Heart left ventricle (tissue), 16 donors: ENCODE results near the gene CDKN3. TPM values are rescaled to one million over a fixed set of nuclear protein-coding genes. Genes with fewer than 3 reads are reported as not detected.

Experiments
- ATAC-seq, 4 donors: fragments of 200-7000 bp; cut with Tn5 transposase; one replicate each; pipeline ENCODE4 v1.9.1; 2020 to 2022; ENCODE audit warnings: moderate library complexity in 4 of 4, mild to moderate bottlenecking in 3 of 4, moderate number of reproducible peaks in 1 of 4
- DNase-seq, 5 donors: peaks; one replicate each; pipeline ENCODE4 v3.0.0-alpha.2; 2020
- H3K27ac ChIP-seq, 12 donors: fragments of 200-600 bp; sonication (generic) in 4 of 12; one replicate each; pipeline versions ENCODE4 v1.5.0 to v1.8.0; 2016 to 2022; ENCODE audit warnings: mild to moderate bottlenecking in 2 of 12
- H3K27me3 ChIP-seq, 9 donors: fragments of 200-600 bp; sonication (generic) in 2 of 9; one replicate each; pipeline versions ENCODE4 v1.5.1 to v1.8.0; 2016 to 2022; ENCODE audit warnings: mild to moderate bottlenecking in 3 of 9
- H3K36me3 ChIP-seq, 9 donors: fragments of 200-600 bp; sonication (generic) in 2 of 9; one replicate each; pipeline versions ENCODE4 v1.5.0 to v1.8.0; 2018 to 2022; ENCODE audit warnings: mild to moderate bottlenecking in 2 of 9
- H3K4me1 ChIP-seq, 12 donors: fragments of 200-600 bp; sonication (generic) in 4 of 12; one replicate each; pipeline versions ENCODE4 v1.5.0 to v1.8.0; 2016 to 2022; ENCODE audit warnings: mild to moderate bottlenecking in 3 of 12
- H3K4me3 ChIP-seq, 12 donors: fragments of 200-600 bp; sonication (generic) in 4 of 12; one replicate each; pipeline versions ENCODE4 v1.5.0 to v1.8.0; 2017 to 2022; ENCODE audit warnings: mild to moderate bottlenecking in 9 of 12, moderate library complexity in 4 of 12
- H3K9me3 ChIP-seq, 12 donors: fragments of 200-600 bp; sonication (generic) in 4 of 12; one replicate each; pipeline versions ENCODE4 v1.5.0 to v1.8.0; 2016 to 2022; ENCODE audit warnings: mild to moderate bottlenecking in 1 of 12
- POLR2A ChIP-seq, 2 donors: fragments of 450-650 bp; IDR thresholded peaks; one replicate each; pipeline ENCODE4 v1.6.1; 2017; ENCODE audit warnings: antibody characterized with exemption in 2 of 2, mild to moderate bottlenecking in 2 of 2, moderate library complexity in 2 of 2
- WGBS, 4 donors: extraction: QIAGEN DNeasy Blood & Tissue Kit in 2 of 4; methylation state at CpG; one replicate each; pipeline versions ENCODE4 v1.1.5 to v1.1.7; 2013 to 2018; 5-methylcytosine and 5-hydroxymethylcytosine counted together
- intact Hi-C, 10 donors: fragments of 100-400 bp; cut with DNase I; formaldehyde crosslinking; loops; one replicate each; pipeline versions ENCODE4 v1.11.1 to v1.14.2; 2022
- polyA plus RNA-seq, 2 donors: library from polyadenylated mRNA; stranded (reverse); fragments of 200-250 nt; gene quantifications; one replicate each; pipeline ENCODE4 v1.2.3, GENCODE V29; 2013
- total RNA-seq, 9 donors: library from RNA; depleted of rRNA in 2 of 9; stranded (reverse); fragments of >200 nt in 2 of 9; fragmentation: NEBNext Ultra II Directional in 3 of 9; extraction: Animal tissue kit (Norgen Biotek cat#: 25700) in 3 of 9; gene quantifications; one replicate each; pipeline versions ENCODE4 v1.1.0 to v1.2.4, GENCODE V29; 2016 to 2023
- TF ChIP-seq, protein P1 (sequence below), 12 donors: fragments of 200-600 bp; sonication (generic) in 4 of 12; IDR thresholded peaks; one replicate each; pipeline versions ENCODE4 v1.5.0 to v1.8.0; 2018 to 2022; ENCODE audit warnings: antibody characterized with exemption in 12 of 12, mild to moderate bottlenecking in 5 of 12
- donor health status: ischemic (EF 13 %, LVEDD 7.1; RV severe dilation, severe dysfunction).
- donor health status: healthy with polysubstance abuse.
- donor health status: DM: no; HTN: yes; CAD: no.
- donor health status: DM: no; HTN: no; CAD: no.
- donor health status: ischemic (EF 25% LVEDD 6.9; RV normal size, moderate dysfunction).
- donor health status: ischemic (EF 25% LVEDD 5.7; RV mildly dilated, moderate dysfunction).
- donor health status: healthy.
- donor health status: DM: yes; HTN: yes; CAD: no.
- donor health status: ischemic (EF 35%, LVEDD 5.7; RV mildly dilated, moderate dysfunction).
- donor health status: nonischemic (EF 11% LVEDD 7.7; RV severe dilation, severe dysfunction).
- donor health status: DM: yes; HTN: yes; CAD: no.
- donor health status: PGD.
- donor health status: ischemic (EF 29% LVEDD 5.4; RV normal size, mild dysfunction).
- donor health status: nonischemic (EF 23%, LVEDD 6.1; RV moderate dilation, normal function).

CDKN3 gene
- total and polyA plus RNA-seq, 11 donors = 1.9 to 25.5 (median 4.4) TPM

DNA sequence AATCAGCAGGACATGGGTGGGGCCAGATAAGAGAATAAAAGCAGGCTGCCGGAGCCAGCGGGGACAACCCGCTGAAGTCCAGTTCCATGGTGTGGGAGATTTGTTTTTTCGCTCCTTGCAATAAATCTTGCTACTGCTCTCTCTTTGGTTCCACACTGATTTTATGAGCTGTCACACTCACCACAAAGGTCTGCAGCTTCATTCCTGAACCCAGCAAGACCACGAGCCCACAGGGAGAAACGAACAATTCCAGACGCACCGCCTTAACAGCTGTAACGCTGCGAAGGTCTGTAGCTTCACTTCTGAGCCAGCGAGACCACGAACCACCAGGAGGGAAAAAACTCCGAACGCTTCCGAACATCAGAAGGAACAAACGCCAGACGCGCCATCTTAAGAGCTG, 47.2 kb downstream of the CDKN3 start:
- H3K27ac ChIP-seq = no peak overlapping the region
- TF ChIP-seq POLR2A (IDR thresholded peaks at IDR 0.05) = no peak
- TF ChIP-seq, protein P1, sequence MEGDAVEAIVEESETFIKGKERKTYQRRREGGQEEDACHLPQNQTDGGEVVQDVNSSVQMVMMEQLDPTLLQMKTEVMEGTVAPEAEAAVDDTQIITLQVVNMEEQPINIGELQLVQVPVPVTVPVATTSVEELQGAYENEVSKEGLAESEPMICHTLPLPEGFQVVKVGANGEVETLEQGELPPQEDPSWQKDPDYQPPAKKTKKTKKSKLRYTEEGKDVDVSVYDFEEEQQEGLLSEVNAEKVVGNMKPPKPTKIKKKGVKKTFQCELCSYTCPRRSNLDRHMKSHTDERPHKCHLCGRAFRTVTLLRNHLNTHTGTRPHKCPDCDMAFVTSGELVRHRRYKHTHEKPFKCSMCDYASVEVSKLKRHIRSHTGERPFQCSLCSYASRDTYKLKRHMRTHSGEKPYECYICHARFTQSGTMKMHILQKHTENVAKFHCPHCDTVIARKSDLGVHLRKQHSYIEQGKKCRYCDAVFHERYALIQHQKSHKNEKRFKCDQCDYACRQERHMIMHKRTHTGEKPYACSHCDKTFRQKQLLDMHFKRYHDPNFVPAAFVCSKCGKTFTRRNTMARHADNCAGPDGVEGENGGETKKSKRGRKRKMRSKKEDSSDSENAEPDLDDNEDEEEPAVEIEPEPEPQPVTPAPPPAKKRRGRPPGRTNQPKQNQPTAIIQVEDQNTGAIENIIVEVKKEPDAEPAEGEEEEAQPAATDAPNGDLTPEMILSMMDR (IDR thresholded peaks at IDR 0.05) = no peak
- peaks cover 0 to 43% (median 13%) of the 10 kb centered on the region in 12 donors for H3K4me1 ChIP-seq
- ATAC-seq (no peak), DNase-seq (no peak)
- H3K9me3 ChIP-seq = no peaks in the 10 kb centered on the region
- H3K27me3 ChIP-seq = no peaks in the 10 kb centered on the region
- intact Hi-C loops = loop anchor here in 3 of 10 donors (5.0 kb wide), 1 partner anchor 43 kb away; the partner anchor contains the start of gene GMFB (in 3 of the 3)
- H3K36me3 ChIP-seq = no peaks in the 10 kb centered on the region
- 88 to 96% (median 94%) methylated on average over 18 of the region's 18 CpGs for WGBS, 4 donors
- H3K4me3 ChIP-seq = no peak overlapping the region

DNA sequence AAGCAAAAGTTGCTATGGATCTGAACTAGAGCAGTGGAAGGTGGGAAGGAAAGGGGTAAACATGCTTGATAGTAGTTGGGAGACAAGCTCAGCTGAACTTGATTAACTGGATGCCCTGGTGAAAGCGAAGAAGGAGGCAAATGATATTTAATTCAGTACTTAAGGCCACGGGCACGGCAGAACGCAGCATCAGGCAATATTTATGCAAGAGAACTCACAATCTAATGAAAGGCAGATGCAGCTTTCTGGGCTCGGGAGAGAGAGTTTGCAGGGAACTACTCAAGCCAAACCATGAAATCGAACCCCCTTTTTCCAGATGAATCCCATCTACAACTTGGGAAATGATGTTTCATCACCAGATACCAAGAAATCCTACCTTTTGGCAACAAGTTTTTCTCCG, 47.9 kb downstream of the CDKN3 start:
- H3K4me1 ChIP-seq = peaks cover 0 to 38% (median 10%) of the 10 kb centered on the region in 12 donors
- H3K36me3 ChIP-seq = no peaks in the 10 kb centered on the region
- H3K4me3 ChIP-seq = no peak overlapping the region
- TF ChIP-seq, protein P1 (IDR thresholded peaks at IDR 0.05) = no peak
- no peak for TF ChIP-seq POLR2A (IDR thresholded peaks at IDR 0.05)
- no peaks in the 10 kb centered on the region for H3K9me3 ChIP-seq
- WGBS, 4 donors = 86 to 90% (median 88%) methylated on average over 7 of the region's 7 CpGs
- no peak overlapping the region for H3K27ac ChIP-seq
- no peak for DNase-seq
- no peak for ATAC-seq
- intact Hi-C loops = loop anchor here in 3 of 10 donors (5.0 kb wide), 1 partner anchor 43 kb away; the partner anchor contains the start of gene GMFB (in 3 of the 3)
- no peaks in the 10 kb centered on the region for H3K27me3 ChIP-seq

DNA sequence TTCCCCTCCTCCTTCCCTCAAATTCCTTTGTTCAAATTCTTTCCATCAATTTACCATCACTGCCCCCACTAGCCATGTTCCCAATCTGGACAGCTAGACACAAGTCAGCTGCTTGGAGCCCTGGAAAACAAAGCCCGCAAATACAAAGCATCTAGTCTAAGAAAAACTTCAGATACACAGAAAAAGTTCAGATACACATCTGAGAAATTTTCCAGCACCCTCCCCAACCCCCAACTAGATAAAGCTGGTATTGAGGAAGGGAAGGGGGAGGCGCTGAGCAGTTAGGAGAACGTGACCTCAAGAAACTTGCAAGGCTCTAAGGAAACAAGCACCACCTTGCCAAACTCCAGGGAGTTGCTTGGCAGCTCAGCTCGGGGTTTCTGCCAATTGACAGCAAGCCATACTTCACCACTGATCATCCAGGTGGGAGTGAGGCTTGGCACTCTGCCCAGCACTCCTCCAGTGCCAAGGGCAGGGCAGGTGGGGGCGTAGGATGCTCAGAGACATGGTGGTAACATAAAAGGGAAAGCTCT, 49.4 kb downstream of the CDKN3 start:
- H3K4me1 ChIP-seq = peaks cover 0 to 42% (median 4%) of the 10 kb centered on the region in 12 donors
- no peak overlapping the region for H3K27ac ChIP-seq
- H3K9me3 ChIP-seq = no peaks in the 10 kb centered on the region
- DNase-seq = no peak
- H3K27me3 ChIP-seq = no peaks in the 10 kb centered on the region
- intact Hi-C loops = no loop called here
- H3K4me3 ChIP-seq = no peak overlapping the region
- 19 to 28% (median 23%) methylated on average over 5 of the region's 5 CpGs for WGBS, 4 donors
- ATAC-seq = no peak
- TF ChIP-seq, protein P1 (IDR thresholded peaks at IDR 0.05) = no peak
- no peak for TF ChIP-seq POLR2A (IDR thresholded peaks at IDR 0.05)
- no peaks in the 10 kb centered on the region for H3K36me3 ChIP-seq

DNA sequence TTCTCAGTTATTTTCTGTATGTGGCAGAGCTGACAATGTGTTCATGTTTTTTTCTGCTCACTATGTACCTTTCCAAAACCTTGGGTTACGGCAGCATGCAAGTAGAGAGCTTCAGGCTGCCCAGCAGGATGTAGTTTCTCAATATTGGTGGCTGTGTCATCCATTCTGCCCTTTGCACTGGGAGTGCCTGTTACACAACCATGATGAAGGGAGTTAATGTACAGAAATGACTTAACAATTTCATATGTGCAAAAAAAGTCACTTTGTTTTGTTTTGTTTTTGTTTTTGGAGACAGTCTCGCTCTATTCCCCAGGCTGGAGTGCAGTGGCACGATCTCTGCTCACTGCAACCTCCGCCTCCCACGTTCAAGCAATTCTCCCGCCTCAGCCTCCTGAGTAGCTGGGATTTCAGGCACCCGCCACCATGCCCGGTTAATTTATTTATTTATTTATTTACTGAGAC, 50.5 kb downstream of the CDKN3 start:
- Histone ChIP-seq H3K36me3 (no peaks in the 10 kb centered on the region), H3K9me3 (no peaks in the 10 kb centered on the region), H3K27me3 (no peaks in the 10 kb centered on the region), H3K27ac (peak overlapping the region in 1 of 12 donors; percentile 46), H3K4me1 (peaks cover 0 to 39% (median 0%) of the 10 kb centered on the region in 12 donors), H3K4me3 (no peak overlapping the region)
- DNase-seq (no peak), ATAC-seq (peak in 2 of 4 donors; percentile 44 to 65)
- TF ChIP-seq, protein P1 (IDR thresholded peaks at IDR 0.05) = no peak
- no peak for TF ChIP-seq POLR2A (IDR thresholded peaks at IDR 0.05)
- intact Hi-C loops = no loop called here
- 94 to 97% (median 95%) methylated on average over 8 of the region's 8 CpGs for WGBS, 4 donors
